ENCODE measurements around the gene LINC00305. TPM values are rescaled to one million over a fixed set of nuclear protein-coding genes. Genes with fewer than 3 reads are reported as not detected.

The LINC00305 gene
- total RNA-seq, 4 donors from 2014 or later, result not detected

DNA sequence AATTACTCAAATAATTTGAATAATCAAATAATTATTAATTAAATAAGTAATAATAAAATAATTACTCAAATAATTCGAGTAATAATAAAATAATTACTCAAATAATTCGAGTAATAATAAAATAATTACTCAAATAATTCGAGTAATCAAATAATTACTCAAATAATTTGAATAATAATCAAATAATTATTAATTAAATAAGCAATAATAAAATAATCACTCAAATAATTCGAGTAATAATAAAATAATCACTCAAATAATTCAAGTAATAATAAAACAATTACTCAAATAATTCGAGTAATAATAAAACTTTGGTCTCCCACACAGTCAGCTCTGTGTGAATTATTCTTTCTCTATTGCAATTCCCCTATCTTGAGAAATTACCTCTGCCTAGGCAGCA lies 30.0 kb upstream of the LINC00305 start:
- TF ChIP-seq, protein P1, sequence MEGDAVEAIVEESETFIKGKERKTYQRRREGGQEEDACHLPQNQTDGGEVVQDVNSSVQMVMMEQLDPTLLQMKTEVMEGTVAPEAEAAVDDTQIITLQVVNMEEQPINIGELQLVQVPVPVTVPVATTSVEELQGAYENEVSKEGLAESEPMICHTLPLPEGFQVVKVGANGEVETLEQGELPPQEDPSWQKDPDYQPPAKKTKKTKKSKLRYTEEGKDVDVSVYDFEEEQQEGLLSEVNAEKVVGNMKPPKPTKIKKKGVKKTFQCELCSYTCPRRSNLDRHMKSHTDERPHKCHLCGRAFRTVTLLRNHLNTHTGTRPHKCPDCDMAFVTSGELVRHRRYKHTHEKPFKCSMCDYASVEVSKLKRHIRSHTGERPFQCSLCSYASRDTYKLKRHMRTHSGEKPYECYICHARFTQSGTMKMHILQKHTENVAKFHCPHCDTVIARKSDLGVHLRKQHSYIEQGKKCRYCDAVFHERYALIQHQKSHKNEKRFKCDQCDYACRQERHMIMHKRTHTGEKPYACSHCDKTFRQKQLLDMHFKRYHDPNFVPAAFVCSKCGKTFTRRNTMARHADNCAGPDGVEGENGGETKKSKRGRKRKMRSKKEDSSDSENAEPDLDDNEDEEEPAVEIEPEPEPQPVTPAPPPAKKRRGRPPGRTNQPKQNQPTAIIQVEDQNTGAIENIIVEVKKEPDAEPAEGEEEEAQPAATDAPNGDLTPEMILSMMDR (IDR thresholded peaks at IDR 0.05), result no peak
- ATAC-seq (ENCODE audit: low FRiP score) (no peak), DNase-seq (ENCODE audit: low spot score) (no peak)

DNA sequence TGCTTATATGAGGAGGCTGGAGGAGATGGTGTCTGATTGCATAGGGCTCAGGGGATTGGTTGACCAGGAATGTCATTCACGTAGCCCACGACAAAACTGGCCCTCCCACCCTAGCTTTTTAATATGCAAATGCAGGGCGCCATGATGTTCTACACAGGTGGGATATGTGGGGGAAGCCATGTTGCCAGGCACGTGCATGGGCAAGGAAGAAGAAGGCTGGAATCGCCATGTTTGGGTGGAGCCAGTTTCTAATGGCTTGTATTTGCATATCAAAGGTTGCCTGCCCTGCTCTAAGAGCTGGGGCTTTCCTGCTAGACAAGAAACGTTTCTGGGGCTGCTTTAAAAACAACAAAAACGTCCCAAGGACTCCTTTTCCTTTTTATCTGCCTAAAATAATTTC lies 26.5 kb upstream of the LINC00305 start:
- no peak for ATAC-seq (ENCODE audit: low FRiP score)

DNA sequence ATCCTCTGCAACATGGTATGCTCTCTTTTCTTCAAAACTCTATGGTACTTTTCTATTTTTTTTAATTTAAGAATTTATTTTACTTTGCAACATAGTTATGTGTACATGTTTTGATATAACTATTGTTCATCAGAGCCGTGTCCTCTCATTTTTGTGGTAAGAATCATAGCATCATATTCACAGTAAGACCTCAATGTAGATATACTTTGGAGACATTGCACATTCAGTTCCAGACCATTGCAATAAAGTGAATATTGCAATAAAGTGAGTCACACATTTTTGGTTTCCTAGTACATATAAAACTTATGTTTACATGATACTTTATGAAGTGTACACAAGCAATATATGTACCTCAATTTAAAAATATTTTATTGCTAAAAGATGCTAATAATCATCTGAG lies 22.7 kb upstream of the LINC00305 start:
- TF ChIP-seq, protein P1 (IDR thresholded peaks at IDR 0.05), result no peak
- DNase-seq (ENCODE audit: low spot score) (no peak), ATAC-seq (ENCODE audit: low FRiP score) (no peak)

More for the DNA sequence above, 26.5 kb upstream of the LINC00305 start:
- no peak for DNase-seq (ENCODE audit: low spot score)
- TF ChIP-seq, protein P1 (IDR thresholded peaks at IDR 0.05), result no peak

DNA sequence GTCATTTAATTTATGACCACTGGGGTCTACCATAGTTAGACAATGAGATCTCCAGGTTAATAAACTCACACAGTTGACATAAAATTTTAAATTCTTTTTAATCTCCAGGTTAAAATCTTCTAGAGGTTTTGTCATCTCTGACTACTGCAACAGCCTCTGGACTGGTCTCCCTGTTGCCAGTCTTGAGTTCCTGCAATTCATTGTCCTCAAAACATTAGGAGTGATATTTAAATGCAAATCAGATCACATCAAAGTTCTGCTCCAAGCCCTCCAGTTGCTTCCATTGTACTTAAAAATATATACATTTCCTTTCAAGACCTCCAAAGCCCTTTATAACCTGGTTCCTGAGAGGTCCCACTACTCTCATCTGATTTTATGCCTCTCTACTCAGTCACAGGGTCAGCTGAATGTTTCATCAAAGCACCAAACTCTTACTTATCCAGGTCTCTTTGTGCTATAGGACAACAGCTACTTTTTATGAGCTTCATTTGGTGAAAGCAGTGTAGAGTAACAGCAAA lies 18.6 kb upstream of the LINC00305 start:
- ATAC-seq (ENCODE audit: low FRiP score), result no peak
- TF ChIP-seq, protein P1 (IDR thresholded peaks at IDR 0.05), result no peak
- DNase-seq (ENCODE audit: low spot score), result no peak

- TF ChIP-seq, protein P1 (IDR thresholded peaks at IDR 0.05), result no peak
- DNase-seq (ENCODE audit: low spot score), result no peak
- ATAC-seq (ENCODE audit: low FRiP score), result no peak
Observed at GRCh38 chr18:64165906-64166305, 17.0 kb upstream of the LINC00305 start.

- DNase-seq (ENCODE audit: low spot score), result no peak
- TF ChIP-seq, protein P1 (IDR thresholded peaks at IDR 0.05), result no peak
- ATAC-seq (ENCODE audit: low FRiP score), result no peak
Observed at GRCh38 chr18:64164883-64165282, 16.0 kb upstream of the LINC00305 start.

GRCh38 chr18:64149916-64150438 lies 1.1 kb upstream of the LINC00305 start:
- ATAC-seq (ENCODE audit: low FRiP score) (no peak), DNase-seq (ENCODE audit: low spot score) (no peak)
- TF ChIP-seq, protein P1 (IDR thresholded peaks at IDR 0.05), result no peak
